K562 (cell line): ENCODE data around the gene PDCD1. TPM values are rescaled to one million over a fixed set of nuclear protein-coding genes. Genes with fewer than 3 reads are reported as not detected.

Experiments used
- ATAC-seq: fragments of 200-7000 bp; cut with Tn5 transposase; 3 replicates; pipeline ENCODE4 v1.9.1; 2020; ENCODE audit warnings: moderate library complexity
- BruUV-seq: library from RNA; stranded (reverse); fragments of 400-500 nt; replicated peaks from 2 replicates; lab custom pipeline; 2021; lab: Mats Ljungman, UMichigan
- CTCF ChIA-PET: fragments of 300-600 bp; formaldehyde crosslinking; extraction: SDS; loops from one replicate; lab custom pipeline; 2021; ENCODE audit warnings: low intra/inter-chr PET ratio; lab: Yijun Ruan, JAX
- POLR2A ChIA-PET: fragments of 300-600, 350-650 bp; sonication (Branson Sonifier 250); formaldehyde crosslinking; extraction: SDS; loops from one replicate; lab custom pipeline; 2021; ENCODE audit warnings: antibody characterized with exemption, inconsistent platforms; lab: Yijun Ruan, JAX
- DNase-seq, 4 experiments: peaks; one replicate each; pipeline versions ENCODE4 v3.0.0 to v3.0.0-alpha.2; 2011 to 2018; ENCODE audit warnings: low spot score in 3 of 4, mixed read lengths in 3 of 4; ENCODE audit errors: extremely low read depth in 1 of 4
- FAIRE-seq: peaks from 2 replicates; lab custom pipeline; 2011; peaks lifted over from hg19 to GRCh38; lab: Jason Lieb, UNC
- H2AFZ ChIP-seq: 2 replicates; pipeline ENCODE4 v1.6.0; 2011; ENCODE audit warnings: low read depth, low read length, control low read depth, inconsistent platforms
- H3K27ac ChIP-seq: fragments of 200-600 bp; 3 replicates; pipeline ENCODE4 v1.8.0; 2011; ENCODE audit warnings: low read depth, mild to moderate bottlenecking, control low read depth, inconsistent platforms, low read length, moderate library complexity, mixed read lengths; ENCODE audit errors: extremely low read depth
- H3K27me3 ChIP-seq, 2 experiments: fragments of 300-600 bp in 1 of 2; 2 replicates in 1 of 2; 3 replicates in 1 of 2; pipeline versions ENCODE4 v1.6.0 to v1.8.0; 2011; ENCODE audit warnings: inconsistent platforms in 2 of 2, low read length in 2 of 2, mild to moderate bottlenecking in 1 of 2, mixed read lengths in 1 of 2, moderate library complexity in 1 of 2; ENCODE audit not compliant: control insufficient read depth in 2 of 2, insufficient read depth in 2 of 2
- H3K36me3 ChIP-seq: fragments of 300-600 bp; 3 replicates; pipeline ENCODE4 v1.8.0; 2011; ENCODE audit warnings: mild to moderate bottlenecking, low read length, inconsistent platforms; ENCODE audit not compliant: control insufficient read depth, insufficient read depth
- H3K4me1 ChIP-seq, 2 experiments: fragments of 200-600 bp in 1 of 2; replicated peaks in 1 of 2; 2 replicates in 1 of 2; 3 replicates in 1 of 2; pipeline versions ENCODE4 v1.5.1 to v1.8.0; 2011; ENCODE audit warnings: inconsistent platforms in 2 of 2, low read length in 2 of 2, mild to moderate bottlenecking in 1 of 2, mixed read lengths in 1 of 2, moderate library complexity in 1 of 2; ENCODE audit not compliant: control insufficient read depth in 2 of 2, insufficient read depth in 2 of 2
- H3K4me2 ChIP-seq: 2 replicates; pipeline ENCODE4 v1.6.1; 2011; ENCODE audit warnings: low read length, control low read depth, inconsistent platforms, mixed read lengths; ENCODE audit not compliant: insufficient read depth
- H3K4me3 ChIP-seq: fragments of 200-600 bp; sonication (generic), shearing (Covaris generic); 2 replicates; pipeline ENCODE4 v1.5.1; 2016; ENCODE audit warnings: control low read depth, inconsistent platforms
- H3K79me2 ChIP-seq: fragments of 200-600 bp; 3 replicates; pipeline ENCODE4 v1.8.0; 2011; ENCODE audit warnings: low read length, inconsistent platforms; ENCODE audit not compliant: control insufficient read depth, insufficient read depth
- H3K9ac ChIP-seq, 2 experiments: 2 replicates each; pipeline versions ENCODE4 v1.6.0 to v1.6.1; 2011; ENCODE audit warnings: low read depth in 2 of 2, low read length in 2 of 2, control low read depth in 1 of 2, inconsistent platforms in 1 of 2, mild to moderate bottlenecking in 1 of 2, mixed read lengths in 1 of 2; ENCODE audit not compliant: insufficient read depth in 1 of 2
- H3K9me1 ChIP-seq: one replicate; pipeline ENCODE4 v1.6.0; 2011; ENCODE audit warnings: inconsistent platforms, mild to moderate bottlenecking, low read length, moderate library complexity; ENCODE audit not compliant: control insufficient read depth, insufficient read depth
- H3K9me3 ChIP-seq: replicated peaks from 2 replicates; pipeline ENCODE4 v1.5.1; 2011; ENCODE audit warnings: low read depth, low read length, inconsistent platforms; ENCODE audit not compliant: control insufficient read depth, insufficient read depth
- H4K20me1 ChIP-seq: replicated peaks from 2 replicates; pipeline ENCODE4 v1.6.1; 2011; ENCODE audit warnings: low read length, inconsistent platforms, mixed read lengths; ENCODE audit not compliant: control insufficient read depth, insufficient read depth
- CC2D1A ChIP-seq: fragments of 450-650 bp; IDR thresholded peaks from 2 replicates; pipeline ENCODE4 v1.6.1; 2017; ENCODE audit warnings: mild to moderate bottlenecking
- DEAF1 ChIP-seq: fragments of 450-650 bp; formaldehyde crosslinking; IDR thresholded peaks from 2 replicates; pipeline ENCODE4 v1.4.0; 2020; ENCODE audit warnings: mild to moderate bottlenecking, moderate library complexity
- HDAC1 ChIP-seq, 2 experiments: fragments of 450-650 bp; IDR thresholded peaks; 2 replicates each; pipeline ENCODE4 v1.6.1; 2016 to 2017; ENCODE audit warnings: inconsistent platforms in 1 of 2, mild to moderate bottlenecking in 1 of 2, moderate library complexity in 1 of 2
- KDM1A ChIP-seq, 2 experiments: fragments of 450-650 bp; IDR thresholded peaks; 2 replicates each; pipeline ENCODE4 v1.6.1; 2016; ENCODE audit warnings: mild to moderate bottlenecking in 2 of 2
- PHF20 ChIP-seq: fragments of 450-650 bp; IDR thresholded peaks from 2 replicates; pipeline ENCODE4 v1.6.1; 2018; ENCODE audit not compliant: partially characterized antibody
- WGBS: fragments of 100-300 bp; shearing (Covaris generic); methylation state at CpG from one replicate; pipeline ENCODE4 v1.1.6; 2016; ENCODE audit warnings: low coverage, mixed read lengths; ENCODE audit not compliant: insufficient coverage; ENCODE audit errors: missing lambda C conversion rate; 5-methylcytosine and 5-hydroxymethylcytosine counted together
- in situ Hi-C: fragments of 300-500 bp; cut with MboI; formaldehyde crosslinking; loops from 4 replicates; pipeline ENCODE4 v1.15.0; 2018; ENCODE audit warnings: inconsistent platforms, mixed read lengths
- intact Hi-C: fragments of 100-400 bp; cut with micrococcal nuclease; formaldehyde crosslinking; loops from 2 replicates; pipeline ENCODE4 v1.14.2; 2022
- polyA plus RNA-seq, 8 experiments: library from polyadenylated mRNA; depleted of rRNA in 4 of 8; stranded (reverse) in 5 of 8; unstranded in 3 of 8; fragments of >200 nt; fragmentation: Nextera tagmentation in 2 of 8; fragmentation: Illumina TruSeq in 1 of 8; extraction: Ambion mirVana in 2 of 8; extraction: Trizol in 1 of 8; gene quantifications; 2 replicates each; pipeline versions ENCODE4 v1.2.1 to v1.2.3, GENCODE V29; 2011 to 2014; ENCODE audit warnings: inconsistent platforms in 1 of 8, missing spikeins in 1 of 8
- total RNA-seq, 7 experiments: library from RNA; depleted of rRNA in 6 of 7; stranded (reverse); fragments of >200 nt in 6 of 7; fragmentation: Illumina TruSeq in 2 of 7; extraction: Trizol in 2 of 7; gene quantifications; 2 replicates each; pipeline versions ENCODE4 v1.2.1 to v1.2.3, GENCODE V29; 2011 to 2021; ENCODE audit warnings: low replicate concordance in 1 of 7
- TF ChIP-seq, protein P1 (sequence below), 2 experiments: fragments of 450-650 bp; IDR thresholded peaks; 2 replicates each; pipeline ENCODE4 v1.6.1; 2016

The PDCD1 gene
- total and polyA plus RNA-seq, 9 of the 15 experiments (the other 6 are each of a cell fraction or from before 2014, with no cell fraction given): 0.15 to 2.5 (median 1.0) TPM; not detected in 2

GRCh38 chr2:241861264-241861663 is 2.6 kb upstream of the PDCD1 start:
- ChIA-PET CTCF (no interaction called here), POLR2A (no interaction called here)
- H3K27ac ChIP-seq: no peak overlapping the region
- H3K4me1 ChIP-seq: peaks cover 5 to 55% of the 10 kb centered on the region in 2 experiments; a peak in 4 of 5 replicates
- H3K4me3 ChIP-seq: no peak overlapping the region
- peaks cover 4% of the 10 kb centered on the region; the same call in 1 of the 2 replicates for H3K9me3 ChIP-seq
- TF ChIP-seq HDAC1 (IDR thresholded peaks at IDR 0.05) (0 out of 4 replicates have a peak, but pooled peaks of 1 of the 2 experiments have one; percentile 25), KDM1A (IDR thresholded peaks at IDR 0.05) (0 out of 4 replicates have a peak, but pooled peaks of 1 of the 2 experiments have one; percentile 11), DEAF1 (CRISPR knock-in tag) (no peak), CC2D1A (no peak), PHF20 (peak; percentile 47)
- TF ChIP-seq, protein P1, sequence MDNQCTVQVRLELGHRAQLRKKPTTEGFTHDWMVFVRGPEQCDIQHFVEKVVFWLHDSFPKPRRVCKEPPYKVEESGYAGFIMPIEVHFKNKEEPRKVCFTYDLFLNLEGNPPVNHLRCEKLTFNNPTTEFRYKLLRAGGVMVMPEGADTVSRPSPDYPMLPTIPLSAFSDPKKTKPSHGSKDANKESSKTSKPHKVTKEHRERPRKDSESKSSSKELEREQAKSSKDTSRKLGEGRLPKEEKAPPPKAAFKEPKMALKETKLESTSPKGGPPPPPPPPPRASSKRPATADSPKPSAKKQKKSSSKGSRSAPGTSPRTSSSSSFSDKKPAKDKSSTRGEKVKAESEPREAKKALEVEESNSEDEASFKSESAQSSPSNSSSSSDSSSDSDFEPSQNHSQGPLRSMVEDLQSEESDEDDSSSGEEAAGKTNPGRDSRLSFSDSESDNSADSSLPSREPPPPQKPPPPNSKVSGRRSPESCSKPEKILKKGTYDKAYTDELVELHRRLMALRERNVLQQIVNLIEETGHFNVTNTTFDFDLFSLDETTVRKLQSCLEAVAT (IDR thresholded peaks at IDR 0.05): 0 out of 4 replicates have a peak, but pooled peaks of 1 of the 2 experiments have one; percentile 25
- peaks cover 5% of the 10 kb centered on the region; the same call in 1 of the 2 replicates for H4K20me1 ChIP-seq
- DNase-seq (no peak), FAIRE-seq (no peak), ATAC-seq (no peak)
- no peak overlapping the region for H3K4me2 ChIP-seq
- in situ Hi-C loops: no loop called here
- no peaks in the 10 kb centered on the region for H3K79me2 ChIP-seq
- peaks cover 0 to 19% of the 10 kb centered on the region in 2 experiments; a peak in 3 of 5 replicates for H3K27me3 ChIP-seq
- H3K36me3 ChIP-seq: no peaks in the 10 kb centered on the region
- BruUV-seq: no TSS peak
- intact Hi-C loops: no loop called here
- 75% methylated on average over 1 of the region's 1 CpG for WGBS
- H2AFZ ChIP-seq: no peak overlapping the region
- H3K9ac ChIP-seq: no peak overlapping the region
- H3K9me1 ChIP-seq: no peaks in the 10 kb centered on the region
